ENCODE data around the gene DMD. TPM values are rescaled to one million over a fixed set of nuclear protein-coding genes. Genes with fewer than 3 reads are reported as not detected.

The DMD gene
- total RNA-seq, 3 donors from 2014 or later = 11.2 to 140 (median 12.6) TPM

- TF ChIP-seq, protein P1, sequence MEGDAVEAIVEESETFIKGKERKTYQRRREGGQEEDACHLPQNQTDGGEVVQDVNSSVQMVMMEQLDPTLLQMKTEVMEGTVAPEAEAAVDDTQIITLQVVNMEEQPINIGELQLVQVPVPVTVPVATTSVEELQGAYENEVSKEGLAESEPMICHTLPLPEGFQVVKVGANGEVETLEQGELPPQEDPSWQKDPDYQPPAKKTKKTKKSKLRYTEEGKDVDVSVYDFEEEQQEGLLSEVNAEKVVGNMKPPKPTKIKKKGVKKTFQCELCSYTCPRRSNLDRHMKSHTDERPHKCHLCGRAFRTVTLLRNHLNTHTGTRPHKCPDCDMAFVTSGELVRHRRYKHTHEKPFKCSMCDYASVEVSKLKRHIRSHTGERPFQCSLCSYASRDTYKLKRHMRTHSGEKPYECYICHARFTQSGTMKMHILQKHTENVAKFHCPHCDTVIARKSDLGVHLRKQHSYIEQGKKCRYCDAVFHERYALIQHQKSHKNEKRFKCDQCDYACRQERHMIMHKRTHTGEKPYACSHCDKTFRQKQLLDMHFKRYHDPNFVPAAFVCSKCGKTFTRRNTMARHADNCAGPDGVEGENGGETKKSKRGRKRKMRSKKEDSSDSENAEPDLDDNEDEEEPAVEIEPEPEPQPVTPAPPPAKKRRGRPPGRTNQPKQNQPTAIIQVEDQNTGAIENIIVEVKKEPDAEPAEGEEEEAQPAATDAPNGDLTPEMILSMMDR (IDR thresholded peaks at IDR 0.05) = no peak
- intact Hi-C loops (cut with DNase I, micrococcal nuclease) = no loop called here
- Histone ChIP-seq H3K4me3 (no peak overlapping the region), H3K36me3 (ENCODE audit: low read depth) (no peaks in the 10 kb centered on the region), H3K9me3 (no peaks in the 10 kb centered on the region), H3K4me1 (ENCODE audit: low read depth) (no peaks in the 10 kb centered on the region)
- ATAC-seq (no peak), DNase-seq (no peak)
These were observed 1965.6 kb downstream of the DMD start for GRCh38 chrX:31245714-31246113.

GRCh38 chrX:31243804-31244203 lies 1967.5 kb downstream of the DMD start:
- Histone ChIP-seq H3K36me3 (ENCODE audit: low read depth) (no peaks in the 10 kb centered on the region), H3K4me3 (no peak overlapping the region), H3K4me1 (ENCODE audit: low read depth) (no peaks in the 10 kb centered on the region), H3K9me3 (no peaks in the 10 kb centered on the region)
- TF ChIP-seq, protein P1 (IDR thresholded peaks at IDR 0.05) = no peak
- ATAC-seq (no peak), DNase-seq (no peak)
- intact Hi-C loops (cut with DNase I, micrococcal nuclease) = no loop called here

GRCh38 chrX:31240982-31241381 lies 1970.4 kb downstream of the DMD start:
- intact Hi-C loops (cut with DNase I, micrococcal nuclease) = no loop called here
- Histone ChIP-seq H3K36me3 (ENCODE audit: low read depth) (no peaks in the 10 kb centered on the region), H3K4me1 (ENCODE audit: low read depth) (no peaks in the 10 kb centered on the region), H3K9me3 (no peaks in the 10 kb centered on the region), H3K4me3 (no peak overlapping the region)
- no peak for ATAC-seq
- no peak for DNase-seq
- TF ChIP-seq, protein P1 (IDR thresholded peaks at IDR 0.05) = no peak

- Histone ChIP-seq H3K4me3 (no peak overlapping the region), H3K4me1 (ENCODE audit: low read depth) (no peaks in the 10 kb centered on the region), H3K9me3 (no peaks in the 10 kb centered on the region), H3K36me3 (ENCODE audit: low read depth) (no peaks in the 10 kb centered on the region)
- intact Hi-C loops (cut with DNase I, micrococcal nuclease) = no loop called here
- TF ChIP-seq, protein P1 (IDR thresholded peaks at IDR 0.05) = no peak
- no peak for DNase-seq
- ATAC-seq = no peak
These were observed 1974.2 kb downstream of the DMD start for GRCh38 chrX:31237189-31237588.

GRCh38 chrX:31236231-31236630 lies 1975.1 kb downstream of the DMD start:
- Histone ChIP-seq H3K4me1 (ENCODE audit: low read depth) (no peaks in the 10 kb centered on the region), H3K4me3 (no peak overlapping the region), H3K36me3 (ENCODE audit: low read depth) (no peaks in the 10 kb centered on the region), H3K9me3 (no peaks in the 10 kb centered on the region)
- ATAC-seq (no peak), DNase-seq (no peak)
- TF ChIP-seq, protein P1 (IDR thresholded peaks at IDR 0.05) = no peak
- intact Hi-C loops (cut with DNase I, micrococcal nuclease) = no loop called here

GRCh38 chrX:31233941-31234496 lies 1977.3 kb downstream of the DMD start:
- ATAC-seq (no peak), DNase-seq (no peak)
- no peak overlapping the region for H3K4me3 ChIP-seq
- no peaks in the 10 kb centered on the region for H3K9me3 ChIP-seq
- H3K4me1 ChIP-seq (ENCODE audit: low read depth) = no peaks in the 10 kb centered on the region
- H3K36me3 ChIP-seq (ENCODE audit: low read depth) = no peaks in the 10 kb centered on the region
- intact Hi-C loops (cut with DNase I, micrococcal nuclease) = no loop called here
- TF ChIP-seq, protein P1 (IDR thresholded peaks at IDR 0.05) = no peak
